ENCODE data around the gene MCMBP. TPM values are rescaled to one million over a fixed set of nuclear protein-coding genes. Genes with fewer than 3 reads are reported as not detected.
"Not testable (repeated sequence)": the region's sequence is repeated elsewhere in the genome, so short reads cannot be mapped to it uniquely, and the experiment has no call there.

Gene MCMBP
- total RNA-seq, 1 experiment from 2014 or later: 60.6 TPM

- peak; percentile 88 for DNase-seq (ENCODE audit: low read depth)
Measured at GRCh38 chr10:119872860-119873681, 428 bp upstream of the MCMBP start.

GRCh38 chr10:119871881-119872609 lies 598 bp downstream of the MCMBP start:
- peak; percentile 19 for DNase-seq (ENCODE audit: low read depth)

GRCh38 chr10:119869398-119869797 lies 3.2 kb downstream of the MCMBP start:
- not testable (repeated sequence) for DNase-seq (ENCODE audit: low read depth)

GRCh38 chr10:119867317-119867716 lies 5.3 kb downstream of the MCMBP start:
- no peak for DNase-seq (ENCODE audit: low read depth)

GRCh38 chr10:119865699-119866240 lies 6.9 kb downstream of the MCMBP start:
- no peak for DNase-seq (ENCODE audit: low read depth)

- no peak for DNase-seq (ENCODE audit: low read depth)
Measured at GRCh38 chr10:119863951-119864565, 8.6 kb downstream of the MCMBP start.

GRCh38 chr10:119862524-119862923 lies 10.1 kb downstream of the MCMBP start:
- no peak for DNase-seq (ENCODE audit: low read depth)

- DNase-seq (ENCODE audit: low read depth): no peak
Measured at GRCh38 chr10:119860866-119861607, 11.6 kb downstream of the MCMBP start.

- peak; percentile 13 for DNase-seq (ENCODE audit: low read depth)
Measured at GRCh38 chr10:119859420-119860258, 13.0 kb downstream of the MCMBP start.

- no peak for DNase-seq (ENCODE audit: low read depth)
Measured at GRCh38 chr10:119858063-119858462, 14.6 kb downstream of the MCMBP start.

- DNase-seq (ENCODE audit: low read depth): no peak
Measured at GRCh38 chr10:119853574-119853973, 19.1 kb downstream of the MCMBP start.

GRCh38 chr10:119852822-119853221 lies 19.8 kb downstream of the MCMBP start:
- no peak for DNase-seq (ENCODE audit: low read depth)

GRCh38 chr10:119852277-119852676 lies 20.4 kb downstream of the MCMBP start:
- no peak for DNase-seq (ENCODE audit: low read depth)

- DNase-seq (ENCODE audit: low read depth): no peak
Measured at GRCh38 chr10:119849944-119850343, 22.7 kb downstream of the MCMBP start.

- no peak for DNase-seq (ENCODE audit: low read depth)
Measured at GRCh38 chr10:119849031-119849789, 23.4 kb downstream of the MCMBP start.

- no peak for DNase-seq (ENCODE audit: low read depth)
Measured at GRCh38 chr10:119845656-119846055, 27.0 kb downstream of the MCMBP start.

- no peak for DNase-seq (ENCODE audit: low read depth)
Measured at GRCh38 chr10:119834188-119834587, 38.5 kb downstream of the MCMBP start.

GRCh38 chr10:119832951-119833350 lies 39.7 kb downstream of the MCMBP start:
- DNase-seq (ENCODE audit: low read depth): no peak

- DNase-seq (ENCODE audit: low read depth): no peak
Measured at GRCh38 chr10:119831656-119832055, 41.0 kb downstream of the MCMBP start.

GRCh38 chr10:119830851-119831250 lies 41.8 kb downstream of the MCMBP start:
- no peak for DNase-seq (ENCODE audit: low read depth)
